Measurements from ENCODE around the gene DNLZ.

- no peak for TF ChIP-seq CTCF (IDR thresholded peaks at IDR 0.05 in 8 of 11, conservative IDR thresholded peaks at IDR 0.05 in 3 of 11)
- TF ChIP-seq POLR2A (IDR thresholded peaks at IDR 0.05): no peak
- TF ChIP-seq POLR2AphosphoS5 (IDR thresholded peaks at IDR 0.05): no peak
These were observed 29.2 kb upstream of the DNLZ start for GRCh38 chr9:136392538-136393449.

Measured in spleen (tissue), 7 donors.